22Rv1 (cell line): ENCODE results near the gene NTN4.

Source experiments
- H3K27ac ChIP-seq: fragments of 450-650 bp; 2 replicates; pipeline ENCODE4 v1.5.1; 2017
- ZFX ChIP-seq: fragments of 450-650 bp; IDR thresholded peaks from 2 replicates; pipeline ENCODE4 v1.6.1; 2017; ENCODE audit warnings: antibody characterized with exemption, borderline replicate concordance
- TF ChIP-seq, protein P1 (sequence below): fragments of 450-650 bp; IDR thresholded peaks from 2 replicates; pipeline ENCODE4 v1.5.1; 2017; ENCODE audit warnings: mild to moderate bottlenecking

The NTN4 gene

DNA sequence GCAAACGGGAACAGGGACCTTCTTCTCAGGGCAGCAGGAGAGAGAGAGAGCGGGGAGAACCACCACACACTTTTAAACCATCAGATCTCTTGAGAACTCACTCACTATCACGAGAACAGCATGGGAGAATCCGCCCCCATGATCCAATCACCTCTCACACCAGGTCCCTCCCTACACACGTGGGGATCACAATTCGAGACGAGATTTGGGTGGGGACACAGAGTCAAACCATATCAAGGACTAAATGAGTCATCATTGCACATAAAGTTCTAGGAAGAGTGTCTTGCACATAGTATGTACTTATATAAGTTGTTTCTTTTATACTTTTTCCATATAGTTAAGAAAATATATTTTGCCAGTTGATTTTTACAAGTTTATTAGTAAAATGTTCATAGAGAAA lies 17.6 kb upstream of the NTN4 start:
- TF ChIP-seq, protein P1, sequence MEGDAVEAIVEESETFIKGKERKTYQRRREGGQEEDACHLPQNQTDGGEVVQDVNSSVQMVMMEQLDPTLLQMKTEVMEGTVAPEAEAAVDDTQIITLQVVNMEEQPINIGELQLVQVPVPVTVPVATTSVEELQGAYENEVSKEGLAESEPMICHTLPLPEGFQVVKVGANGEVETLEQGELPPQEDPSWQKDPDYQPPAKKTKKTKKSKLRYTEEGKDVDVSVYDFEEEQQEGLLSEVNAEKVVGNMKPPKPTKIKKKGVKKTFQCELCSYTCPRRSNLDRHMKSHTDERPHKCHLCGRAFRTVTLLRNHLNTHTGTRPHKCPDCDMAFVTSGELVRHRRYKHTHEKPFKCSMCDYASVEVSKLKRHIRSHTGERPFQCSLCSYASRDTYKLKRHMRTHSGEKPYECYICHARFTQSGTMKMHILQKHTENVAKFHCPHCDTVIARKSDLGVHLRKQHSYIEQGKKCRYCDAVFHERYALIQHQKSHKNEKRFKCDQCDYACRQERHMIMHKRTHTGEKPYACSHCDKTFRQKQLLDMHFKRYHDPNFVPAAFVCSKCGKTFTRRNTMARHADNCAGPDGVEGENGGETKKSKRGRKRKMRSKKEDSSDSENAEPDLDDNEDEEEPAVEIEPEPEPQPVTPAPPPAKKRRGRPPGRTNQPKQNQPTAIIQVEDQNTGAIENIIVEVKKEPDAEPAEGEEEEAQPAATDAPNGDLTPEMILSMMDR = no peak
- no peak for TF ChIP-seq ZFX
- H3K27ac ChIP-seq = no peak overlapping the region

DNA sequence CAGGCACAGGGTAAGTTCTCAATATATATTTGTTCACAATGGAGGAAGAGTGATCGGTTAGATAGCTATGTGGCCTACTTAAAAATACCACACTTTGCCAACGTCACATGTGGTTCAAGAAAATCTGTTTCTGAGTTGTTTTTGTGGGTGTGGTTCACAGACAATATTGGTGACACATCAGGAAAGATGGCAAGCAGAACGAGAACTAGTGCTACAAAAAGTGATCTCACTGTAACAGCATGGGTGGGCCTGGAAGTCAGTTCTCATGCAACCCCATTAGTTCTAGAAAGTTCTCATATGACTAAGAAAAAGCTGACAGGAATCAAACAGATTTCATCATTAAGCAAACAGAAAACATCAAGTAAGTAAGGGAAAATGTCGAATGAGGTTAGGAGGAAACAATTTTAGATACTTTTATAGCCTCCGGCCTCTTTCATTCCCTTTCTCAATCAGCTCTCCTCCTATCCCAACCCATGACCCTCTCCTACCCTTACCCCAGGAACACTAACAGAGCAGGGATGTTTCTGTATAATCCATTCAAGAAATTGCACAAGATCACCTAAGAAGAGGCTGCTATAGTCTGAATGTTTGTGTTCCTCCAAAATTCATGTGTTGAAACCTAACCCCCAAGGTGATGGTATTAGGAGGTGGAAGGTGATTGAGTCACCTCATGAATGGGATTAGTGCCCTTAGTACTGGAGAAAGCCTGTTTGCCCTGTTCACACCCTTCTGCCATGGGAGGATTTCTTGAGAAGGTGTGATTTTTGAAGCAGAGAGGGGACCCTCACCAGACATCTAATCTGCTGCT lies 15.5 kb upstream of the NTN4 start:
- TF ChIP-seq ZFX = no peak
- TF ChIP-seq, protein P1 = no peak
- no peak overlapping the region for H3K27ac ChIP-seq

DNA sequence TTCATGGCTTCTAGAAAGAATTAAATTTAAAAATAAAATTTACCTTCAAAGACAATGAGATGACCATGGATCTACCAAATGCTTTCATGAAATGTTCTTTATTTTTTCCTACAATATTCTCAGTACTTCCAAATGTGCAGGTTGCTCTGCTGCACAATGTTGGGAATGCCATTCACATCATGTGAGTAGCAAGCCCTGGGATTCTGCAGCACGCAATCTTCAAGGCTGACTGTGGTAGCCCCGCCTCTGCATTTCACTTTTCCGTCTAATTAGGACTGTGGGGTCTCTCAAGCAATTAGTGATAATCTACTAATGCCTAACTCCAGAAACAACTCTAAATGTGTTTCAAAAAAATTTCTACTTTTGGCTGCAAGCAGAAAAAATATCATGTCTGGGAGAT lies 13.7 kb upstream of the NTN4 start:
- H3K27ac ChIP-seq = no peak overlapping the region
- TF ChIP-seq, protein P1 = no peak
- TF ChIP-seq ZFX = no peak

DNA sequence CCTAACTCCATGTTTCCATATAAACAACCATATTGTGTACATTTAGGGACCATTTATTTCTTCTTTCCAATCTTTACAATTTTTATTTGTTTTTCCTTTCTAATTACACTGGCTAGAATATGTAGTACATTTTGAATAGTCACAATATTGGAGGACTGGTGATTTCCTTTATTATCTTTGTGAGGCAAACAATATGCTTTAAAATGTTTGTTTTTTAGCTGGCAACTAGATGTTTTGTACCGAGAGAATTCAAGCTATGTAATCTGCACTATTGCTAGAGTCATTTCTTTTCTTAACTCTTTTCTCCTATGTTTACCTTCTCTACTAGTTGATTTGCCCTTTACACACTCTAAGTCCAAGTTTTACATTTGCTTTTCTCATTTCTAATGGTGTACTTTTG lies 13.3 kb upstream of the NTN4 start:
- H3K27ac ChIP-seq = no peak overlapping the region
- TF ChIP-seq ZFX = no peak
- TF ChIP-seq, protein P1 = no peak

DNA sequence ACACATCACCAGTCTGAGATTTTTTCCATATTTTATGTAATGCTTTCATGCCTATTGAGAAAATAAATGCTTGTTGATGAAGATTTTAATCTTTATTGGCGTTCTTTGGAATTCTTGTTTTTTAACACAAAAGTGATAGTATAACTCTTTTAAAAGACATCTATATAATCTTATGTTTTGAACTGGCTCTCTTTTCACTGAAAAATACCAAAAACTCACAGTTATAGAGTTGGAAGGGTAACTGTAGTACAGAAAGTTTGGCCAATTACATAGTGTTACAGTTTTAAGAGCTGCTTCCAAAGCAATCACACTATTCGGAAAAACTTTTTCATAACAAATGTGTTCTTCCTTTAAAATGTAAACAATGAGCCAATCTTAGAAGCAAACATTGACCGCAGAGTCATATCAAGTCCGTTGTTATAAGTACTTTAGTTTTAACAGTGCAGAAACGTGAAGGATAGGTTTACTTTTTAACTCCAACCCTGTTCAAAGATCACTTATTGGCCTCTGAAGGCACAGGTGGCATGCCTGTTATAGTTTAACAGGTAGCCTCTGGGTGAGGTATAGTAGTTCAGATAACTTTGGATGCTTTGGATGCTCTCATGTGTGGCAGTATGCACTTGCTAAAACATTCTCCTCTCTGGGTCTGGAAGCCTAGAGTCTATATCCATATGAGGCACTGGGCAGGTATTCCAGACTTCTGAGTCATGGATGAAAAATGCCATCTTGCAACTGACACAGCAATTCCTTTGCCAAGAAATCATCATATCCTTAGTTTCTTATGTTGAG lies 12.1 kb upstream of the NTN4 start:
- TF ChIP-seq, protein P1 = no peak
- no peak for TF ChIP-seq ZFX
- peak overlapping the region; percentile 55 for H3K27ac ChIP-seq

DNA sequence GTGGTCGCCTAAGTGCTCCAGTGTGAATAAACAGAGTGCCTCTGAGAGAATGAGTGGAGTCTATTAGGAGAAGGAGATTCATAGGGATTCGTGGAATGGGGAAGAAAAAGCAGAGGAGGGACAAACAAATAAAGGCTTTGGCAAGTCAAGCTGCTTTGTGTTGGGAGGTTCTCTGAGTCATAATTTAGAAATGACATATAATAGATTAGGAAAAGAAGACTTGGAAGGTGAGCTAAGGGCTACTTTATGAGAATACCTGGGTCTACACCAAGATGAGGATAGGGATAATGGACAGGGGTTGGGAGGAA lies 6.4 kb upstream of the NTN4 start:
- TF ChIP-seq, protein P1 = no peak
- TF ChIP-seq ZFX = no peak
- no peak overlapping the region for H3K27ac ChIP-seq
